Measurements from ENCODE around the gene STRN3. TPM values are rescaled to one million over a fixed set of nuclear protein-coding genes. Genes with fewer than 3 reads are reported as not detected.

STRN3 gene
- total and polyA plus RNA-seq, 10 of the 15 experiments (the other 5 are each of a cell fraction or from before 2014, with no cell fraction given) = 7.8 to 27.9 (median 14.1) TPM

GRCh38 chr14:30982533-30982932 lies 43.6 kb downstream of the STRN3 start:
- H3K4me2 ChIP-seq (ENCODE audit: control insufficient read depth, insufficient read depth) = no peak overlapping the region
- no peaks in the 10 kb centered on the region for H4K20me1 ChIP-seq (ENCODE audit: control insufficient read depth, insufficient read depth)
- CTCF ChIA-PET = interaction anchor here (1.4 to 8.1 kb wide), 8 partner anchors 12 to 148 kb away, joined by 3 to 97 read pairs (median 4); no protein-coding TSS in a partner anchor
- RAD21 ChIA-PET (ENCODE audit: unreplicated experiment) = interaction anchor here (0.7 to 5.1 kb wide), 7 partner anchors 12 to 374 kb away, joined by 3 to 41 read pairs (median 3); no protein-coding TSS in a partner anchor
- intact Hi-C loops (cut with micrococcal nuclease; ENCODE audit: unreplicated experiment) = no loop called here
- 49% methylated on average over 7 of the region's 7 CpGs for WGBS (ENCODE audit: insufficient coverage, insufficient replicate concordance, low lambda C conversion rate, missing lambda C conversion rate)
- ATAC-seq (no peak), DNase-seq (ENCODE audit: low read depth, low spot score) (no peak), FAIRE-seq (no peak)
- H3K9me3 ChIP-seq (replicated peaks; ENCODE audit: control insufficient read depth, insufficient read depth, low read length) = no peaks in the 10 kb centered on the region; the same call in 1 of the 3 replicates
- TF ChIP-seq SUPT20H (IDR thresholded peaks at IDR 0.05; ENCODE audit: borderline replicate concordance, control insufficient read depth, low read depth, low read length) = no peak
- no peak for TF ChIP-seq KLF5 (IDR thresholded peaks at IDR 0.05; ENCODE audit: partially characterized antibody)
- TF ChIP-seq ZSCAN29 (IDR thresholded peaks at IDR 0.05) = no peak
- TF ChIP-seq, protein P1, sequence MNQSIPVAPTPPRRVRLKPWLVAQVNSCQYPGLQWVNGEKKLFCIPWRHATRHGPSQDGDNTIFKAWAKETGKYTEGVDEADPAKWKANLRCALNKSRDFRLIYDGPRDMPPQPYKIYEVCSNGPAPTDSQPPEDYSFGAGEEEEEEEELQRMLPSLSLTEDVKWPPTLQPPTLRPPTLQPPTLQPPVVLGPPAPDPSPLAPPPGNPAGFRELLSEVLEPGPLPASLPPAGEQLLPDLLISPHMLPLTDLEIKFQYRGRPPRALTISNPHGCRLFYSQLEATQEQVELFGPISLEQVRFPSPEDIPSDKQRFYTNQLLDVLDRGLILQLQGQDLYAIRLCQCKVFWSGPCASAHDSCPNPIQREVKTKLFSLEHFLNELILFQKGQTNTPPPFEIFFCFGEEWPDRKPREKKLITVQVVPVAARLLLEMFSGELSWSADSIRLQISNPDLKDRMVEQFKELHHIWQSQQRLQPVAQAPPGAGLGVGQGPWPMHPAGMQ (IDR thresholded peaks at IDR 0.05; ENCODE audit: borderline replicate concordance) = no peak
- TF ChIP-seq RFX5 (IDR thresholded peaks at IDR 0.05; ENCODE audit: low read depth, low read length) = no peak
- 0 out of 2 replicates have a peak, but pooled peaks cover 3% of the 10 kb centered on the region for H3K4me1 ChIP-seq (ENCODE audit: control insufficient read depth, insufficient read depth, low read length)
- H3K79me2 ChIP-seq (ENCODE audit: control insufficient read depth, insufficient read depth, low read length) = peaks cover 21% of the 10 kb centered on the region
- H2AFZ ChIP-seq (ENCODE audit: control insufficient read depth, low read depth, low read length) = no peak overlapping the region
- no TSS peak for BruUV-seq (replicated peaks)
- in situ Hi-C loops (cut with MboI) = loop anchor here (5.0 kb wide), 1 partner anchor 100 kb away; no protein-coding TSS in a partner anchor
- H3K27me3 ChIP-seq (replicated peaks in 1 of 2; ENCODE audit: control insufficient read depth in 2 of 2, insufficient read depth in 2 of 2, low read length in 1 of 2) = no peaks in the 10 kb centered on the region
- H3K9ac ChIP-seq (ENCODE audit: control insufficient read depth, insufficient read depth, low read length) = no peak overlapping the region
- SMC1A ChIA-PET (ENCODE audit: uncharacterized antibody, unreplicated experiment) = interaction anchor here (1.0 to 3.8 kb wide), 4 partner anchors 74 to 101 kb away, joined by 3 to 23 read pairs (median 3); no protein-coding TSS in a partner anchor
- no peaks in the 10 kb centered on the region for H3K36me3 ChIP-seq (ENCODE audit: control insufficient read depth in 2 of 2, insufficient read depth in 2 of 2, low read length in 1 of 2)
- H3K27ac ChIP-seq (ENCODE audit: control insufficient read depth, insufficient read depth) = no peak overlapping the region
- no peak overlapping the region for H3K4me3 ChIP-seq
- POLR2A ChIA-PET = no interaction called here
